Stimulated activated CD4-positive, alpha-beta T cell treated with anti-CD3 and anti-CD28 coated beads, Interleukin-1b, Interleukin-23, amount 100 ng/mL, for 48 hours (primary cell): ENCODE data around the gene ERC1.
"Not testable (repeated sequence)": the region's sequence is repeated elsewhere in the genome, so short reads cannot be mapped to it uniquely, and the experiment has no call there.

Source experiments
- DNase-seq: peaks from one replicate; pipeline ENCODE4 v3.0.0-alpha.2; 2020

ERC1 gene

DNA sequence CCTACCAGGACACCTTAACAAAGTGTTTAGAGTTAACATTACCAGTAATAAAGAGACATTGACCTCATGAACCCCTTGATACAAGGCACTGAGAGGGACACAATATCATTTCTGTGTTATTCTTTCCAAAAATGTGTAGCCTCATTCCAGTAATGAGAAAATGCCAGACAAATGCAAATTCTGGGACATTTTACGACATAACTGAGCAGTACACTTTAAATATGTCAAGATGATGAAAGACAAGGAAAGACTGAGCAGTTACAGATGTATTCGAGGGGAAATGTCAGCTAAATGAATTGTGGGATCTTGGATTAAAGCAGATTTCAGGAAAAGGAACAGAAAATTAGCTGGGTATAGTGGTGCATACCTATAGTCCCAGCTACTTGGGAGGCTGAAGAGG lies 255.6 kb downstream of the ERC1 start:
- no peak for DNase-seq

DNA sequence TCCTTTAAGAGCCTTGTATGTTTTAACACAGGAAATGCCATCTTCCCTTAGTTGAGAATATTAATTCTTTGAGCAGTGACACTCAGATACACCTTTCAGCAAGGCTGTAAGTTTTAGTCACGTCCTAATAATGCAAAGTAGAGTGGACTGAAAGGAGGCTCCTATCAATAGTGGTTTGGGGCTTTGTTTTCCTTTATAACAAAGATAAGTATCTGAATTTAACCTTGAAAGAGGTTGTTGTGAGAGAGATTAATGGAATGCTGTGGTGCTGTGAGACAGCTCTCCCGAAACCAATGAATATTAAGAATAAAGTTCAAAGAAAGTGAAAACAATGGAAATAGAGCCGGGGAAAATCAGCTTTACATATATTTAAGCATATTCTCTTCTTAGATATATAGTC lies 259.6 kb downstream of the ERC1 start:
- DNase-seq, result no peak

DNA sequence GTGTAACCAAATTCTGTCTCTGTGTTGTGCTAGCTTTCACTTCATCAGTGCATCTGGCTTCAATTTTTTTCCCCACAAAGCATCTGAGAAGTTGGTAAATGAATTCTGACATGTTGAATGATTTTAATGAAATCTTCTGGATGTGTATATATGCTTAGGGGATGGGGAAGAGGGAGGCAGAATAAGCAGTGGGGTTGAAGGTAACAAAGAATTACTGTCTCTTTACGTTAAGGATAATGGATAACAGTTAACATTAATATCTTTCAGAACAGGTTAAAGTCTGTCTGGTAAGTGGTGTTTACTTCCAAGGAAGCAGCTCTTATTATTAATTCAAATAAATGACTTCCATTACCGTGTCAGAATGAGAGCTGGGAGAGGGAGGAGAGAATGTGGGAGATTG lies 261.7 kb downstream of the ERC1 start:
- no peak for DNase-seq

DNA sequence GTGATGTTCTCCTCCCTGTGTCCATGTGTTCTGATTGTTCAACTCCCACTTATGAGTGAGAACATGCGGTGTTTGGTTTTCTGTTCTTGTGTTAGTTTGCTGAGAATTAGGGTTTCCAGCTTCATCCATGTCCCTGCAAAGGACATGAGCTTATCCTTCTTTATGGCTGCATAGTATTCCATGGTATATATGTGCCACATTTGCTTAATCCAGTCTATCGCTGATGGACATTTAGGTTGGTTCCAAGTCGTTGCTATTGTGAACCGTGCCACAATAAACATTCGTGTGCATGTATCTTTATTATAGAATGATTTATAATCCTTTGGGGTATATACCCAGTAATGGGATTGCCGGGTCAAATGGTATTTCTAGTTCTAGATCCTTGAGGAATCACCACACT lies 264.1 kb downstream of the ERC1 start:
- not testable (repeated sequence) for DNase-seq

DNA sequence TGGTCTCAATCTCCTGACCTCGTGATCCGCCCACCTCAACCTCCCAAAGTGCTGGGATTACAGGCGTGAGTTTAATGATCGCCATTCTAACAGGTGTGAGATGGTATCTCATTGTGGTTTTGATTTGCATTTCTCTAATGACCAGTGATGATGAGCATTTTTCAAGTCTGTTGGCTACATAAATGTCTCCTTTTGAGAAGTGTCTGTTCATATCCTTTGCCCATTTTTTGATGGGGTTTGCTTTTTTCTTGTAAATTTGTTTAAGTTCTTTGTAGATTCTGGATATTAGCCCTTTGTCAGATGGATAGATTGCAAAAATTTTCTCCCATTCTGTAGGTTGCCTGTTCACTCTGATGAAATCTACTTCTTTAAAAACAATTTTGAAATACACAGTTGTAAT lies 264.8 kb downstream of the ERC1 start:
- not testable (repeated sequence) for DNase-seq

DNA sequence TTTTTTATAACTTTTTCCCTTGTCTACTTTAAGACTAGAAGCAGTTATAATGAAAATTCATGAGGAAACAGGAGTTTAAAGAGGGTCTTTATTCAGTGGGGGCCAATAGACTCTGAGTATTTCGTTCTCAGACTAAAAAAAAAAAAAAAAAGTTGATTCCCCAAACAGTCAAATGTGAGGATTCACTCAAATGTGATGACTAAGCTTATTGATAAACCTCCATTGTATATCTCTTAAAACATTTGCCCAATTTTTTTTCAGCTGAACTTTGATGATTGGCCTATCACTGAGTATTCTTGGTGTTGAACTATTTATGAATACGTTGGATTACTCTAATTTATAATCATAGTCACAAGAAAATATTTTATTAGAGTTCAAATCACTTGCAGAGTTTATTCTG lies 265.3 kb downstream of the ERC1 start:
- no peak for DNase-seq

DNA sequence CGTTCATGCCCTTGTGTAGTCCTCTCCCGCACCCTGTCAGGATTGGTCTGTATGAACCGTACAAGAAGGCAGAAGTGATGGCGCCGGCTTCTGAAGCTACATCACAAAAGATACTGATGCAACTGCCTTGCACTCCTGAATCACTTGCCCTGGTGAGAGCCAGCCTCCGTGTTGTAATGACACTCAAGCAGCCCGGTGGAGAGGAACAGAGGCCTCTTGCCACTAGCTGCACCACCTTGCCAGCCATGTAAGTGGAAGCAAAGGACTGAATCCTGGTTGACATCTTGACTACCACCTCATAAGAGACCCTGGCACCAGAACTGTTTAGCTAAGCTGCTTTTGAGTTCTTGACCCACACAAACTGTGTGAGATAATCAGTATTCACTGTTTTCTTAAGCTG lies 266.0 kb downstream of the ERC1 start:
- DNase-seq, result no peak

DNA sequence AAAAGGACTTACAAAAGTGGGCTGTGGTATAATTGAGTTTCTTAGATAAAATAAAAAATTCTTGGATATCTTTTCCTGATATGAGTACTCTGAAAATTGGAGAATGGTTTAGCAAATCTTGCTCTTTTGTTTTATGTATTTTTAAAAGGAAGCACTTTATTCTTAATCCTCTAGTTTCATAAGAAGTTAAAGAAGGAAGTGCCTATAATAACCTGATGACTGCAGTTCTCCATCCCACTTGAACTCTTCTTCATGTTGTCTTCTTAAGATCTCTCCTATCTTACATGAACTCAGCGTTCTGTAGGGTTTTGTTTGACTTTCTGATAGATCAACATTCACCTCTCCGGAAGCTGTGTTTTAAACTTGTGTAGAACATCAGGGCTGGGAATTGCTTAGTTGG lies 271.0 kb downstream of the ERC1 start:
- no peak for DNase-seq

DNA sequence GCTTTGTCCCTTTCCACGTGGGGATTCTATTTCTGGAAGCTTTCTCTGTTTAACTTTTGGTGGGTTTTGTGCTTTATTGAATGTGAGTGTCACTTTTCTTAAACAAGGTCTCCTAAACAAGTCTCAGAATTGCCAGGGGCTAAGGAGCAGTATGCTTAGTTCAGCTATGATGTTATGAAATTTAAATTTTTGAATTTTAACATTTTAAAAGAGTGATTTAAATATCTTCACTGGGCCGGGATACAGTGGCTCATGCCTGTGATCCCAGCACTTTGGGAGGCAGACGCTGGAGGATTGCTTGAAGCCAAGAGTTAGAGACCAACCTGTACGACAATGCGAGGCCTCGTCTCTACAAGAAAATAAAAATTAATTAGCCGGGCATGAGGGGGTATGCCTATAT lies 276.2 kb downstream of the ERC1 start:
- no peak for DNase-seq

DNA sequence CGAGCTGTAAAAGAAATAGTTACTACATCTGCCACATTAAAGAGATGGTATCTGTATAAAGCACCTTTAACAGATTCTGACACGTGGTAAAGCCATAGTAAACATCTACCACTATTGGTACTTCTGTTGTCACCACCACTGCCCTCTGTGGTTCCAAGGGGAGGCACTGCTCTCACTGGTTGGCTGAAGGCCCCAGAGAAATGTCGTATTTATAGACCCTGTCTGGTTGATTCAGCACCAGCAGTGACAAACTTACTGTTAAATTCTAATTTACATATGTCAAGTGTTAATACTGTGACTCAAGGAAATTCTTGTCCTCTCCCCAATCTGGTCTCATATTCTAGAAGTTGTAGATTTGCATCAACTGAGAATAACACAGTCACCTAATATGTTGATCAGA lies 281.1 kb downstream of the ERC1 start:
- DNase-seq, result no peak

DNA sequence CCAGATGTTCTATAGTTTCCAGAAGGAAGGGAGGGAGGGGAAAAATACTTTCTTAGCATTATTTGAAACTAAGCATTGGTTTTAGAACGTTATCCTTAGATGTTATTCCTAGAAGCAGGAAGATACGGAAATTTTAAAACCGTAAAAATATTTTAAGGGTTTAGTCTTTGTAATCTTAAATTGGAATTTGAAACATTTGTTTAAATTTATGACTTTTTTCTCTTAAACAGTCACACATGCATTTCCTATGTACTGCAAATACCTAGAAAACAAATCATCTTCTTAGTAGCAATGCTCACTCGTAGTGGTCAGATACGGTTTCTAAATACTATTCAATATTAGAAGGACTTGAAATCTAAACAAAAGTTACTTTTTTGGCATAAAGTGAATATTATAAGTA lies 282.0 kb downstream of the ERC1 start:
- no peak for DNase-seq

DNA sequence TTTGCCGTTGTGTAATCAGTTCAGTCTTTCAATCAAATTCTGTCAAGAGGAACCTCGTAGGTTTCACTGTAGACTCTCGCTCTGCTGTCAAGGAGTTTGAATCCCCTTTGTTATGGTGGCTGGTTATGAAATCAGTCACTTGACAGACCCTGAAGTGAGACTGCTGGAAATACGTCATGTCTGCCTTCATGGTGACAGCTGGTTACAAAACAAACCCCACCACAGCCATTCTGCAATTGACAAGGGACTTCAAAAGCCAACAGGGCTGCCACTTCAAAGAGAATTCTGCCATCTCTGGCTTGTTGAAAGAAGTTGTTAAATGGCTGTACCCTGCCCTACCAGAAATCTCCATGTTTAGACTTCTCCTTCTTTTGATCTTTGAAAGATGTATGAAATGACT lies 286.9 kb downstream of the ERC1 start:
- DNase-seq, result peak; percentile 6

DNA sequence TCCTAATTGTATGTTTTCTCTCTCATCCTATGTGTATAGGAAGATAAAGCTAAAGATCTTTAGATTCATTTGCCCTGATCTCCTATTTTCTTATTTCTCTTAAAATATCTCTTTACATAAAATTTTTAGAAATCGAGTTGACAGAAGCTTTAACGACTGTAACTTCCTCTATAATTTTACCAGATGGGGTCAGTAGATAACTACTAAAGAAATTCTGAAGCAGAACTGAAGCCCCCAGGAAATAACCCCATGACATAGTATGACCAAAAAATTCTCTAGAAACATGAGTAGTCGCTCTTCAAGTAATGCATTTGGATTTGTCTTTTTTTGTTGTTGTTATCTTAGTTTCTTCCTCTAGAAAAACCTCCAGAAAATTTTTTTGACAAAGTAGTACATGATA lies 288.0 kb downstream of the ERC1 start:
- no peak for DNase-seq

DNA sequence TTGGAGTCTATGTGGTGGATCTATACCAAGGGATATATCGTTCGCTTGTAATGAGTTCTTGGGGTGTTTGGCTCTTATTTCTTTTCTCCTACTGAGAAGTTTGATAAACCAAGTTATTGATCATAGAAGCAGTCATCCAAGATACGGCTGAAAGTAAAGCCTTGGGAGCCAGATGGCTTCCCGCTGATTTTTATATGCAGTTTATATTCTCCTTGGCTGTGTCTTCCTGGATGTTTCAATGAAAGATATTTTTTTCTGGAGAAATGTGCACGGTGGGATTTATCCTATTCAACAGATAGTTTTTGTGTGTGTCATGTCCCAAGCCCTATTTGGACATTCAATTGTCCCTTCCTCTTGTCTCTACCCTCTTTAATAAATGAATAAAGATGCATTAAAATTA lies 289.0 kb downstream of the ERC1 start:
- DNase-seq, result no peak

DNA sequence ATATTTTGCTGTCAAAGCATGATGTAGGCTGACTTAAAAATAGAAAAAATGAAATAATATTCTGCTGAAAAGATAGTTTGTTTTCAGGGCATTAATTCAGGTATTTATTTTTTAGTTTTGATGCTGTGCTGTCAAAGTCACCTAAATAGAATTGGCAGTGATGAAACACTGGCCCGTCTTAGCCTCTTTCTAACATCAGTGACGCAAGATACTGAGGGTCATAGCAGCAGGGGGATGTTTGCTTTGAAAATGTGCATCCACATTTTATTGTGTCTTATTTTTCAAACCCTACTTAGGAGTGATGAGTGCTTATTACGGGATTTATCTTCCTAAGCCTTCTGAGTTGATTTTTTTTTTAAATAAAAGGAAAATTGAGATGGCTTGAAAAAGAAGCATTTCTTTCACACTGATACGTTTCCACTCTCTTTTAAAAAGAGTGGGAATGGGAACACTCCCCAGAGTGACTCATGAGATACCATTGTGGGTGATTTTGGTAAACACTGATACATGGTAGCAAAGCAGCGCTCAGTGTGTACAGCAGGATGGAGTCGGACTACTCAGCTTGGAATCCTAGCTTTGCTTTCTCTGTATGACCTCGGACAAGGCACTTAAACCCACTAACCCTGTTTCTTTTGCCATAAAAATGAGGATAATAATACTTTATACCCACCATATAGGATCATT lies 290.8 kb downstream of the ERC1 start:
- DNase-seq, result no peak

DNA sequence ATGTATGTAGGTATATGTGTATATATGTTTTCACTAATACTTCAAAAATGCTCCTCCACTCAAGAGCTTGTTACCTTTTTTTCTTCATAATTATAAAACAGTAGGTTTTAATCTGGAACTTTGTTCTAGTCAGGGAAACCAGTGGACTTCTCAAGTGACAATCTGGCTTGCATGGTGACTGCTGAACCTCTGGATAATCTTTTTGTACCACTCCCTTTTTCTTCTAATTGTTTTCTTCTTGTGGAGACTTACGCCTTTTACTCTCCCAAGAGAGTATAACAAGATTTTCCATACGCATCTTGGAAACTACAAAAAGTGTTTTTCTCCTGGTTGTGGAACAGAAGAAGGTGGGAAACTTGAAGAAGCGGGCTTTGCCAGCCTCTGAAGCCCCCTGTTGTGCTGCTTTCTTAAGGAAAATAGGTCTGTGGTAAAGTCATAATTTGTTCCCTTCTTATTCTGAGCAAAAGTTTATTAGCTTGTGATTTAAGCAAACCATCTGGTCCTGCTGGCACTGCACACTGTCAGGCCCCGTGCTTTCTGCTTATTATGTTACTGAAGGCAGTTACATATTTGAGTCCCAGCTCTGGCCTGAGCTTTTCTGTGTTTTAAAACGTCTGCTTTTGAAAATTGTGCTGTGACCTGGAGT lies 291.8 kb downstream of the ERC1 start:
- DNase-seq, result no peak

DNA sequence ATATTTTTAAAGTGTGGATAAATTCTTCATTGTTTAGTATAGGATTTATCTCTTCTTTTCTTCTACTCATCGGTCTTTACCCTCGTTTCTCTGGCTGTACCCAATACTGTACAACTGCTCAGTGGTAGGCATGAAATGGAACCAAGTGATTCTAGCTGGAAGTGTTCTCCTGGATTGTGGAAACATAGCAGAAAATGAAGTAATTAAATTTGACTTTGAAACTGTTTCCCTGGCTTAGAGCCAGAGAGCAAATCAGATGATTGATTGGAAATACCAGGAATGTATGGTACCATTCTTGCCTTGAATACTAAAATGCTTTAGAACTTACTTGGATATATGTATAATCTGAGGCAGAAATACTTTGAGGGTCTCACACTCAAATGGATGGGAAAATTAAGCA lies 292.3 kb downstream of the ERC1 start:
- no peak for DNase-seq

DNA sequence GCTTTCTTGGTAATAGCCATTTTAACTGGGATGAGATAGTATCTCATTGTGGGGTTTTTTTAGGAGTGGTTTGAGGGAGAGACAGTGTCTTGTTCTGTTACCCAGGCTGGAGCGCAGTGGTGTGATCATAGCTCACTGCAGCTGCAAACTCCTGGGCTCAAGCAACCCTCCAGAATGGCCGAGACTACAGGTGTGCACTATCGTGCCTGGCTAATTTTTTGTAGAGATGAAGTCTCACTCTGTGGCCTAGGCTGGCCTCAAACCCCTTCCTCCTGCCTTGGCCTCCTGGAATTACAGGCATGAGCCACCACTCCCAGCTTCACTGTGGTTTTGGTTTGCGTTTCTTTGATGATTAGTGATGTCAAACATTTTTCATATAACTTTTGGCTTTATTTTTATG lies 293.6 kb downstream of the ERC1 start:
- DNase-seq, result no peak

DNA sequence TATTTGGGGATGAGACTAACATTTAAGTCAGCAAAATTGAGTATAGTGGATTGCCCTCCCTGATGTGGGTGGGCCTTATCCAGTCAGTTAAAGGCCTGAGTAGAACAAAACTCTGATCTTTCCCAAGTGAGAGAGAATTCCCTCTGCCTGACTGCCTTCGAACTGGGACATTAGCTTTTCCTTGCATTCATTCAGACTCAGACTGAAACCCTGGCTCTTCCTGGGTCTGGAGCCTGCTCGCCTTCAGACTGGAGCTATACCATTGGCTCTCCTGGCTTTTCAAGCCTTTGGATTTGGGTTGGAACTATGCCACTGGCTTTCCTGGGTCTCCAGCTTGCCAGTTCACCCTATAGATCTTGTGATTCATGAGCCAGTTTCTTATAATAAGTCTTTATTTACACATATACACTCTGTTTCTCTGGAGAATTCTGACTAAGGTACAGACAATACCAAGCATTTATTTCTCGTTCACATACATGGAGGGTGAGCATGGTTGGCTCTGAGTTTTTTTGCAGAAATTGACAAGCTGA lies 296.5 kb downstream of the ERC1 start:
- no peak for DNase-seq

DNA sequence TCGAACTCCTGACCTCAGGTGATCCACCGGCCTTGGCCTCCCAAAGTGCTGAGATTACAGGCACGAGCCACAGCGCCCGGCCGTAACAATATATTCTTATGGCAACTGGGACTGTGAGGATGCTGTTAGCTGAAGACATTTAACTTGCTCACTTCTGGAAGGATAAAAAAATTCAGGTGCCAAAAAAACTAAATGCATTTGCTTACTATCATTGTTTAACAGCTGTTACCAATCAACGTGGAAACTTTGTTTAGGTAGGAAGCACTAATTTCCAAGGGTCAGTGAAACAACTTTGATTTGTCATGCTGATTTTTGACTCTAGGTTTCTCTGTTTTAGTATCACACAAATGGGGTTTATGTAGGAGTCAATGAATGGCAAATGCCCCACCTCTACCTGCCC lies 297.3 kb downstream of the ERC1 start:
- DNase-seq, result no peak

DNA sequence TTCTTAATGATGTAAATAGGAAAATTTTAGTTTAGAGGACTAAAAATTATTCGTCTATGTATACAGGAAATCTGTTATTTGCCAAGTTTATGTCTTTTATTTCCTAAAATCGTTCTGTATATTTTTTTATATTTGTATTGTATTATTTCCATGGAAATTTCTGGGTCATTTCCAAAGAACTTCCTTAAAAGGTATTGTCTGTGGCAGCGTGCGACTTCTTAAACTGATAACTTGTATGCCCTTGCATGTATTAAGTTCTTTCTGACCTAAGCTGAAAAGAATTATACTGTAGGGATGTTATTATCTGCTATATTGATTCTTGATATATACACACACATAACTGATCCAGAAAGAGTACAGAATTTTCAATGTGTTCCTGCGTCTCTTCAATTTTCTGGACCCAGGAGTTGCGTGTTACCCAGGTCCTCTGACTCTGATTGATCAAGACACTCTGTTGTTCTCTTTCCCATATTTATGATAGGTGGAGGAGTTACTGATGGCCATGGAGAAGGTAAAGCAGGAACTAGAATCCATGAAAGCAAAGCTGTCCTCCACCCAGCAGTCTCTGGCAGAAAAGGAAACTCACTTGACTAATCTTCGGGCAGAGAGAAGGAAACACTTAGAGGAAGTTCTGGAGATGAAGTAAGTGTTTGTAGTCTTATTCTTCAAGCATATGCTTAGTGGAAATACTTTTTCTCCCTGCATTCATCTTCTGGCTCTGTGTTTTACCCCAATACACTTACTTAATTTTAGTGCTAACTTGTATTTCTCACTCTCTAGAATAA lies 298.5 kb downstream of the ERC1 start:
- no peak for DNase-seq

DNA sequence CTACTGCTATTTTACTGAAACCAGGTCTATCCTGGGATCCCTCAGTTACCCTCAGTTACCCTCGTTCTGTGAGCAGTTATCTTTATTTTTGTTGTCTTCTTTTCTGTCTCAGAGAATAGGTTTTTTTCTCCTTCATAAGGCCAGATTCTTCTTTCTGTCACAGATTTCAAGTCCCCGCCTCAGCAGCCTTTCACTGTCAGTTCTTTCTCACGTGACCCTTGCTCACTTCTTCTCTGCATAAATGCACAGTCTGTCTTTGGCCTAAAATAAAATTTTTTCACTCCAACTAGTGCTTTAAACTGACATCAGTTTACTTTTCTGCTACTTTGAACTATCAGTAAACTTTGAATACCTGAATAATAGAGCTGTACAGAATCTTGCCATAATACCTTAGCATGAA lies 299.7 kb downstream of the ERC1 start:
- DNase-seq, result no peak

DNA sequence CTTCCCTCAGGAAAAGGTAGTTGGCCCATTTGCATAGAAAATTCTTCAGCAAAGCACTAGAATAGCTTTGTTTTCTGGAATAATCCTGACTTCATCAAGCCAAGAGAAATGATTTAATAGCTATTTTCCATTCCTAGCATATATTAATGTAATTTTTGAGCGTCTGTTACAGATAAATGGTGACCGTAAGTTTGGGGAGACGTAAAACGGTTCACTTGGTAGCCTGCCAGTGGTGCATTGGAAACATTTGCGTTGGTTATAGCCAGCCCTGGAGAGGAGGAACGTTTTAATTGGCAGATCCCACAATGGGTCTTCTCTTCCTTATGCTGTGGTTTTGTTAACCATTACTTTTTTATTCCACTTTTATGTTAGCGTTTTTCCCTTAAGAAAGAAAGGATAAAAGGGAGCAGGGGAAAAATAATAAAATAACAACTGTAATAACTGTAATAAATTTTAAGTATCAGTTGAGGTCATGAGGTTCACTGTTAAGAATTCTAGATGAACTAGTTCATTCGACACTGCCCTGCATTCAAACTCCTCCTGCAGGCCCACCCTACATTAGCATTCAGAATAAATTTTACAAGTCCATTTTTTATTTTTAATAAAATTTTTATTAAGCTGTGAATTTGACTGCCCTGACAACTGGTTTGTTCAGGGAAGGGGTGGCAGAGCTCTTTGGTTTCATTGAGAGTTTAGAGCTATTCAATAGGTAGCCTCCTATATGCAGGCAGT lies 300.7 kb downstream of the ERC1 start:
- no peak for DNase-seq
